ENCODE measurements around the gene RAB5IF. TPM values are rescaled to one million over a fixed set of nuclear protein-coding genes. Genes with fewer than 3 reads are reported as not detected.

Gene RAB5IF
- total and polyA plus RNA-seq, 10 of the 15 experiments (the other 5 are each of a cell fraction or from before 2014, with no cell fraction given), result 19.4 to 246 (median 92.0) TPM

DNA sequence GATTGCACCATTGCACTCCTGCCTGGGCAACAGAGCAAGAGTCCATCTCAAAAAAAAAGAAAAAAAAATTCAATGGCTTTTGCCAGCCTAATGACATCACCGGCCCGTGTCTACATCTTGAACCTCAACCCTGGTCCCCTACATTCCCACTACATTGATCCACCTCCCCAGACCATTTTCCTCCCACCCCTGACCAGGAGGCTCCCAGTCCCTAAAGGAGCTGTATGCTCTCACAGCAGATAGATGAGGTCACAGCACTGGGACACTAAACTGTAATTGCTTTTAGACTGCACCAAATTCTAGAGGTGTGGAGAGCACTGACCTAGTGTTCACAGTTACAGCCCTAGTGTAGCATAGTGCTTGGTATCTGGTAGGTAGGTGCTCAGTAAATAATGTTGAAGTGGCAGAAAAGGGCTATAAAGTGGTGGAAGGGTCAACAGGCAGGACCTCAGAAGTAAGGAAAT is 21.5 kb upstream of the RAB5IF start:
- H3K27me3 ChIP-seq (replicated peaks in 1 of 2; ENCODE audit: control insufficient read depth in 2 of 2, insufficient read depth in 2 of 2, low read length in 1 of 2), result no peaks in the 10 kb centered on the region
- CTCF ChIA-PET, result interaction anchor here (0.8 to 2.0 kb wide), 2 partner anchors 12 to 20 kb away, joined by 3 to 5 read pairs; no protein-coding TSS in a partner anchor
- no peaks in the 10 kb centered on the region; the same call in 2 of the 3 replicates for H3K9me3 ChIP-seq (replicated peaks; ENCODE audit: control insufficient read depth, insufficient read depth, low read length)
- peaks cover 4% of the 10 kb centered on the region for H3K79me2 ChIP-seq (ENCODE audit: control insufficient read depth, insufficient read depth, low read length)
- WGBS (ENCODE audit: insufficient coverage, insufficient replicate concordance, low lambda C conversion rate, missing lambda C conversion rate), result 100% methylated on average over 2 of the region's 2 CpGs
- BruUV-seq (replicated peaks), result no TSS peak
- SMC1A ChIA-PET (ENCODE audit: uncharacterized antibody, unreplicated experiment), result interaction anchor here (1.2 to 3.0 kb wide), 3 partner anchors 10 to 21 kb away, joined by 3 to 12 read pairs (median 7); partner anchors contain the start of genes RAB5IF and TGIF2
- peaks cover 5% of the 10 kb centered on the region for H3K4me1 ChIP-seq (ENCODE audit: control insufficient read depth, insufficient read depth, low read length)
- no peak overlapping the region for H2AFZ ChIP-seq (ENCODE audit: control insufficient read depth, low read depth, low read length)
- no peak for TF ChIP-seq TARDBP (IDR thresholded peaks at IDR 0.05; ENCODE audit: borderline replicate concordance)
- TF ChIP-seq RUNX3 (IDR thresholded peaks at IDR 0.05; ENCODE audit: low read length), result no peak
- peak; percentile 45 for TF ChIP-seq POLR2A (IDR thresholded peaks at IDR 0.05; ENCODE audit: low read depth, low read length)
- TF ChIP-seq HDAC2 (IDR thresholded peaks at IDR 0.05), result no peak
- peak; percentile 30; the same call in 1 of the 2 replicates for TF ChIP-seq POLR2AphosphoS5 (IDR thresholded peaks at IDR 0.05; ENCODE audit: low read length)
- TF ChIP-seq SPI1 (IDR thresholded peaks at IDR 0.05; ENCODE audit: borderline replicate concordance, insufficient read depth, low read depth, low read length), result no peak
- TF ChIP-seq ZSCAN29 (IDR thresholded peaks at IDR 0.05), result no peak
- no peak overlapping the region for H3K9ac ChIP-seq (ENCODE audit: control insufficient read depth, insufficient read depth, low read length)
- in situ Hi-C loops (cut with MboI), result no loop called here
- H3K4me2 ChIP-seq (ENCODE audit: control insufficient read depth, insufficient read depth), result no peak overlapping the region
- no peak overlapping the region for H3K27ac ChIP-seq (ENCODE audit: control insufficient read depth, insufficient read depth)
- ATAC-seq, result no peak
- H3K36me3 ChIP-seq (ENCODE audit: control insufficient read depth in 2 of 2, insufficient read depth in 2 of 2, low read length in 1 of 2), result peaks cover 20 to 28% of the 10 kb centered on the region in 2 experiments; a peak in 3 of 4 replicates
- no peak for DNase-seq (ENCODE audit: low read depth, low spot score)
- intact Hi-C loops (cut with micrococcal nuclease; ENCODE audit: unreplicated experiment), result no loop called here
- H4K20me1 ChIP-seq (ENCODE audit: control insufficient read depth, insufficient read depth), result no peaks in the 10 kb centered on the region
- POLR2A ChIA-PET, result interaction anchor here (0.5 to 2.8 kb wide), 4 partner anchors 10 to 814 kb away, joined by 4 to 15 read pairs (median 8); partner anchors contain the start of gene RAB5IF
- no peak overlapping the region for H3K4me3 ChIP-seq
- RAD21 ChIA-PET (ENCODE audit: unreplicated experiment), result interaction anchor here (2.2 kb wide), 1 partner anchor 21 kb away, joined by 7 read pairs; the partner anchor contains the start of gene RAB5IF
- no peak for FAIRE-seq

All from GM12878 (cell line).